GM21528 (cell line): ENCODE results near the gene HLCS.

Source experiments
- ATAC-seq: cut with Tn5 transposase; IDR thresholded peaks from one replicate; pipeline ENCODE4 v1.9.1; 2021; ENCODE audit warnings: mild to moderate bottlenecking, moderate library complexity; ENCODE audit not compliant: unreplicated experiment, low FRiP score

HLCS gene

GRCh38 chr21:36757196-36757595 is 209.3 kb downstream of the HLCS start:
- no peak for ATAC-seq

DNA sequence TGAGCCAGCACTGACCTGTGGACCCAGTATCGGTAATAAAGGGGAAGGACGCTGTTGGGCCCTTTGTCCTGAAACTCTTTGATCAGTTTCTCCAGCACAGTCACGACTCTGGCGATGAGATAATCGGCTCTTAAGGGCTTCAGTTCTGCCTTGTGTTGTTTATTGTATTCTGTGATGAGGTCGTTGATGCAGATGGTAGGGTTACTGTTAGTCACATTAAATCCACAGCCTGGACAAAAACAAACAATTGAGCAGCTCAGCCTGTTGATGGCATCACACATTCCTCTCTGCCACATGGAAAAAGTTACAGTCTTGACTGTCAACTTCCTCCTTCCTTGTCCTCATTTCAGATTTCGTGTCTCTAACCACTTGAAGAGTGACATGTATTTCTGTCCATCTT is 209.9 kb downstream of the HLCS start:
- no peak for ATAC-seq

DNA sequence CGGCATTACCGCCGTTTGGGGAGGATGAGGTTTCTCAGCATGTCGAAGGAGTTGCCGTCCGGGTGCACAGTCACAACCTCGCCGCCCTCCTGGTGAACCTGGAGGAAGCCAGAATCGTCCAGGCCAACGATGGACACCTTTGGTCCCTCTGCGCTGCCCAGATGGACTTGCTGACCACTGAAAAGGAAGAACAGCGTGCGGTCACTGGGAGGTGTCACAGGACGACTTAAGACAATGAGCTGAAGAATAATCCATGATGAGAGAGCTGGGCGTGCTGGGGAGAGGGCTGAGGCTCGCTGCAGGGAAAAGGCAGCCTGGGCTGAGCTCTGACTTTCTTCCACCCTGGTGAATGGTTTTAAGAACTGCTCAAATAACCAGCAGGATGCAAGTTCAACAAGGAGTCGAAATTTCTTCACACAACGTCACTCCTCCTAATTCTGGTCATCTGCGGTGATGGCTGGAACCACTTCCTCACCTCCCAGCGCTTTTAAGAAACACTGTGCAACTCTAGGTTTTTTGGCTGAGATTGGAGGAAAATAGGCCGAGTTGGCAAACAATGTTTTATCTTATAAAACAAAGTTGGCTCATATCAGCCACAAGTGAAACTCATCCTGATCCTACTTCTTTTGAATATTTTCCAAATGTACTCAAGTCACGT is 212.1 kb downstream of the HLCS start:
- no peak for ATAC-seq

- no peak for ATAC-seq
Observed at GRCh38 chr21:36753556-36753955, 212.9 kb downstream of the HLCS start.

- no peak for ATAC-seq
Observed at GRCh38 chr21:36751383-36751782, 215.1 kb downstream of the HLCS start.

DNA sequence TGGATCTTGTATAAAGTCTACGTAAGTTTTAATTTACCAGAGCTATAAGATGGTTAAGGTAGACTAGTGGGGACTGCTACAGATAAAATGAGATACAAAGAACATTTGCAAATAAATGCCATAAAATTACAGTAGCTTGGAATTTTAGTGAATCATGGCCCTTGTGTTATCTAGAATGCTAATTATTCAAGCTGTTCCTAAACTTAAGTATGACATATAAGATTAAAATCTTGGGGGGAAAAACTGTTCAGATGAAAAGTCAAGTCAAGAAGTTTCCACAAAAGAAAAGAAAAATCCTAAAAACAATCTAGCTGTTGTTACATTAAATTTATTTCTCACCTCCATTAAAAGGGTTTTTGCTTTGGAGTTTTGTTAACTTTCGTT is 215.9 kb downstream of the HLCS start:
- no peak for ATAC-seq

DNA sequence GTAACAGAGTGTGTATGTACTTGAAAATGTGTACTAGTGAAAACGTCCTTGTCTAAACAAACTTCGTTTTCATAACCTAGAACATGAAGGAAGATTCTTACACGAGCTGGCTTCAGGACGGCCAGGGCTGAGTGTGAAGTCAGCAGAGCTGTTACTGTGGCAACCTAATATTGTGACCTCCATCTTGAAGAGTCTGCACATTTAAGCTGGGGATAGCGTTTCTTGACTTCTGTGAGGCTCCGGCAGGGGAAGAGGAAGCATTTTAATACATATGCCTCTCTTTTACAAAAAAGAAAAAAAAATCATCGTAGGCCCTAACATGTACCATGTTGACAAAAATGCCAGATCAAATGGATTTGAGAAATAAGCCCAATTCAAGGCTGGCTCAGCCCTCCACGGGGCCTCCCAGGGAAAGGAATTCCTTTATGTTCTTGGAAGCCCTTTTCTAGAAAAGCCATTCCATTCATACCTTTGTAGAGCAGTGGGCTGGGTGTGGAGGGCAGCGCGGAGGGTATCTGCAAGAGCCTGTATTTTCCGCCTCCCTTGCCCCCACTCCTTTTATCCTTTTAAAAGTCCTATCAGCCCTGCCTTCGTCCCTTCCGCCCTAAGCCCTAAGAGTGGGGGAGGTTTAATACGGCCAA is 216.4 kb downstream of the HLCS start:
- ATAC-seq = no peak

DNA sequence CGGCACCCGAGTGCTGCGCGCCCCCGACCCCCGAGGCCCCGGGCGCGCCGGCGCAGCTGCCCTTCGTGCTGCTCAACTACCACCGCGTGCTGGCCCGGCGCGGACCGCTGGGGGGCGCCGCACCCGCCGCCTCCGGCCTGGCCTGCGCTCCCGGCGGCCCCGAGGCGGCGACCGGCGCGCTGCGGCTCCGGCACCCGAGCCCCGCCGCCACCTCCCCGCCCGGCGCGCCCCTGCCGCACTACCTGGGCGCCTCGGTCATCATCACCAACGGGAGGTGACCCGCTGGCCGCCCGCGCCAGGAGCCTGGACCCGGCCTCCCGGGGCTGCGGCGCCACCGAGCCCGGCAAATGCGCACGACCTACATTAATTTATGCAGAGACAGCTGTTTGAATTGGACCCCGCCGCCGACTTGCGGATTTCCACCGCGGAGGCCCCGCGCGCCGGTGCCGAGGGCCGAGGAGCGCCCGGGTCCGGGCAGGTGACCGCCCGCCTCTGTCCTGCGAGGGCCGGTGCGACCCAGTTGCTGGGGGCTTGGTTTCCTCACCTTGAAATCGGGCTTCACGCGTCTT is 218.6 kb downstream of the HLCS start:
- no peak for ATAC-seq

- no peak for ATAC-seq
Observed at GRCh38 chr21:36747041-36747814, 219.2 kb downstream of the HLCS start.

GRCh38 chr21:36745459-36745858 is 221.0 kb downstream of the HLCS start:
- no peak for ATAC-seq

GRCh38 chr21:36744560-36745231 is 221.8 kb downstream of the HLCS start:
- ATAC-seq = no peak

GRCh38 chr21:36744190-36744559 is 222.3 kb downstream of the HLCS start:
- ATAC-seq = no peak

- no peak for ATAC-seq
Observed at GRCh38 chr21:36743446-36743845, 223.0 kb downstream of the HLCS start.

DNA sequence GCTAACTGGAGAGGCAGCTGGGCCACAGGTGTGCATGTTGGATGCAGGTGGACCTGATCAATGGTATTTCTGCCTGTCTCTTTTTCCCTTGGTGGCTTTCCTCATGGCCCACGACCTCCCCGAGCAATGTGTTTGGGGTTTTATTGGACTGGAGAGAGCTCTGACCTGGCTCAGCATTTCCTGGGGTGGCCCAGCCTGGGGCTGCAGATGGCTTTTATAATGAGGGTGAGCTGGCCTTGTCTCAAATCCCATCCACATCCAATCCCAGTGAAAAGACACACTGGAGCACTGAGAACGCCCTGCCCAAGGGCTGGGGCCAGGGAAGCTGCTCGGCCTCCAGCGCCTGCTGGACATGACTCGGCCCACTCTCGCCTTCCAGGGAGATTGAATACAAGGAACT is 223.5 kb downstream of the HLCS start:
- ATAC-seq = no peak

GRCh38 chr21:36741506-36741905 is 225.0 kb downstream of the HLCS start:
- no peak for ATAC-seq

- ATAC-seq = no peak
Observed at GRCh38 chr21:36738489-36739126, 227.9 kb downstream of the HLCS start.

- ATAC-seq = no peak
Observed at GRCh38 chr21:36735724-36736320, 230.6 kb downstream of the HLCS start.

DNA sequence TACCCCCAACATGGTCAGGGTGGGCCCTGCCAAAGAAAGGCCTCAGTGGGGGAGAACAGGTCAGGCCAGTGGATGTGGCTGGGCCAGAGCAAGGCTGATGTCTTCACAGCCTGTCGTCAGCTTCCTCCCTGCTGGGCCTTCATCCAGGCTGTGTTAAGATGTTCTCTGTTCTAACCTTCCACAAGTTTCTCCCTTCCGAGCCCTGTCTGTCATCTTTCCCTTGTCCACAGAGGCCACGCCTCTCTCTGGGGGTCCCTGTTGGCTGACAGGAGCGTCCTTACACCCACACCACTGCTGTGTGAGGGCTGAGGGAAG is 231.3 kb downstream of the HLCS start:
- ATAC-seq = no peak

- ATAC-seq = no peak
Observed at GRCh38 chr21:36734367-36735200, 231.9 kb downstream of the HLCS start.
